ENCODE data around the gene ULBP1.
A peak's percentile ranks its signal among the peaks of the same experiment; 100 is the strongest.
"Not testable (repeated sequence)": the region's sequence is repeated elsewhere in the genome, so short reads cannot be mapped to it uniquely, and the experiment has no call there.

Gene ULBP1

GRCh38 chr6:149963462-149964307 lies at the start of gene ULBP1:
TSS of gene ULBP1 (plus strand) at chr6:149963943. CDS start at chr6:149964050, 107 bp downstream.
- peak within 1 kb of the TSS; percentile 62 for H3K4me3 ChIP-seq (ENCODE audit: low read depth, low read length)
- peak; percentile 81 for DNase-seq (ENCODE audit: low read depth)

GRCh38 chr6:149915970-149916865 lies 47.5 kb upstream of the ULBP1 start:
- DNase-seq (ENCODE audit: low read depth), result no peak
- no peak overlapping the region for H3K4me3 ChIP-seq (ENCODE audit: low read depth, low read length)

GRCh38 chr6:149917679-149918078 lies 46.1 kb upstream of the ULBP1 start:
- H3K4me3 ChIP-seq (ENCODE audit: low read depth, low read length), result no peak overlapping the region
- DNase-seq (ENCODE audit: low read depth), result no peak

- DNase-seq (ENCODE audit: low read depth), result no peak
- H3K4me3 ChIP-seq (ENCODE audit: low read depth, low read length), result no peak overlapping the region
These were observed 45.4 kb upstream of the ULBP1 start for GRCh38 chr6:149918151-149918905.

GRCh38 chr6:149919126-149919833 lies 44.5 kb upstream of the ULBP1 start:
- not testable (repeated sequence) for DNase-seq (ENCODE audit: low read depth); H3K4me3 ChIP-seq (ENCODE audit: low read depth, low read length)

GRCh38 chr6:149919834-149920225 lies 43.9 kb upstream of the ULBP1 start:
- no peak for DNase-seq (ENCODE audit: low read depth)
- no peak overlapping the region for H3K4me3 ChIP-seq (ENCODE audit: low read depth, low read length)

GRCh38 chr6:149921361-149921760 lies 42.4 kb upstream of the ULBP1 start:
- no peak for DNase-seq (ENCODE audit: low read depth)
- no peak overlapping the region for H3K4me3 ChIP-seq (ENCODE audit: low read depth, low read length)

GRCh38 chr6:149922091-149922490 lies 41.7 kb upstream of the ULBP1 start:
- not testable (repeated sequence) for DNase-seq (ENCODE audit: low read depth)
- H3K4me3 ChIP-seq (ENCODE audit: low read depth, low read length), result peak overlapping the region; percentile 56

- DNase-seq (ENCODE audit: low read depth), result peak; percentile 93
- peak within 1 kb of the TSS; percentile 56 for H3K4me3 ChIP-seq (ENCODE audit: low read depth, low read length)
These were observed 41.0 kb upstream of the ULBP1 start, which contains the start of gene RAET1G for GRCh38 chr6:149922642-149923326. TSS of gene RAET1G (minus strand) at chr6:149923121. CDS start at chr6:149923010, 111 bp downstream.

GRCh38 chr6:149923327-149923986 lies 40.3 kb upstream of the ULBP1 start:
- peak overlapping the region; percentile 56 for H3K4me3 ChIP-seq (ENCODE audit: low read depth, low read length)
- no peak for DNase-seq (ENCODE audit: low read depth)

- no peak for DNase-seq (ENCODE audit: low read depth)
These were observed 39.4 kb upstream of the ULBP1 start for GRCh38 chr6:149924206-149924932.

GRCh38 chr6:149924933-149925252 lies 38.9 kb upstream of the ULBP1 start:
- no peak for DNase-seq (ENCODE audit: low read depth)
- no peak overlapping the region for H3K4me3 ChIP-seq (ENCODE audit: low read depth, low read length)

More at GRCh38 chr6:149924206-149924932, 39.4 kb upstream of the ULBP1 start:
- no peak overlapping the region for H3K4me3 ChIP-seq (ENCODE audit: low read depth, low read length)

GRCh38 chr6:149925253-149925973 lies 38.3 kb upstream of the ULBP1 start:
- peak overlapping the region; percentile 51 for H3K4me3 ChIP-seq (ENCODE audit: low read depth, low read length)
- DNase-seq (ENCODE audit: low read depth), result no peak

- H3K4me3 ChIP-seq (ENCODE audit: low read depth, low read length), result peak overlapping the region; percentile 51
- no peak for DNase-seq (ENCODE audit: low read depth)
These were observed 37.6 kb upstream of the ULBP1 start for GRCh38 chr6:149925974-149926777.

- not testable (repeated sequence) for DNase-seq (ENCODE audit: low read depth); H3K4me3 ChIP-seq (ENCODE audit: low read depth, low read length)
These were observed 36.7 kb upstream of the ULBP1 start for GRCh38 chr6:149927025-149927424.

GRCh38 chr6:149929422-149929821 lies 34.3 kb upstream of the ULBP1 start:
- H3K4me3 ChIP-seq (ENCODE audit: low read depth, low read length), result no peak overlapping the region
- no peak for DNase-seq (ENCODE audit: low read depth)

All from skeletal muscle cell (primary cell).